Mesodermal cell (in vitro differentiated cells): Measurements from ENCODE around the gene PRPSAP1.

Experiments used
- H3K27ac ChIP-seq: 2 replicates; pipeline ENCODE4 v1.7.0; 2013; ENCODE audit warnings: mild to moderate bottlenecking, low read depth, low read length, moderate library complexity; ENCODE audit not compliant: severe bottlenecking
- H3K36me3 ChIP-seq: 2 replicates; pipeline ENCODE4 v1.7.1; 2013; ENCODE audit warnings: mild to moderate bottlenecking, low read length, moderate library complexity; ENCODE audit not compliant: control insufficient read depth, insufficient read depth
- H3K4me1 ChIP-seq: one replicate; pipeline ENCODE4 v1.7.1; 2013; ENCODE audit warnings: mild to moderate bottlenecking, low read length; ENCODE audit not compliant: insufficient read depth, control insufficient read depth, poor library complexity, severe bottlenecking
- H3K4me3 ChIP-seq: 2 replicates; pipeline ENCODE4 v1.7.0; 2013; ENCODE audit warnings: low read length, control low read depth, mild to moderate bottlenecking; ENCODE audit not compliant: insufficient read depth, poor library complexity, severe bottlenecking; ENCODE audit errors: extremely low read depth
- H3K9me3 ChIP-seq: 2 replicates; pipeline ENCODE4 v1.7.1; 2013; ENCODE audit warnings: mild to moderate bottlenecking, low read length, moderate library complexity; ENCODE audit not compliant: control insufficient read depth
- WGBS, 2 experiments: methylation state at CpG; one replicate each; pipeline ENCODE4 v1.1.5; 2013; ENCODE audit warnings: missing lambda C conversion rate in 2 of 2; ENCODE audit not compliant: insufficient coverage in 2 of 2; 5-methylcytosine and 5-hydroxymethylcytosine counted together

Gene PRPSAP1

GRCh38 chr17:76293106-76293505 lies 60.6 kb downstream of the PRPSAP1 start:
- H3K4me3 ChIP-seq: no peak overlapping the region
- H3K4me1 ChIP-seq: no peaks in the 10 kb centered on the region
- H3K9me3 ChIP-seq: no peaks in the 10 kb centered on the region
- no peak overlapping the region for H3K27ac ChIP-seq
- H3K36me3 ChIP-seq: peaks cover 19% of the 10 kb centered on the region
- WGBS, 2 experiments: 86 to 88% methylated on average over 7 of the region's 7 CpGs

DNA sequence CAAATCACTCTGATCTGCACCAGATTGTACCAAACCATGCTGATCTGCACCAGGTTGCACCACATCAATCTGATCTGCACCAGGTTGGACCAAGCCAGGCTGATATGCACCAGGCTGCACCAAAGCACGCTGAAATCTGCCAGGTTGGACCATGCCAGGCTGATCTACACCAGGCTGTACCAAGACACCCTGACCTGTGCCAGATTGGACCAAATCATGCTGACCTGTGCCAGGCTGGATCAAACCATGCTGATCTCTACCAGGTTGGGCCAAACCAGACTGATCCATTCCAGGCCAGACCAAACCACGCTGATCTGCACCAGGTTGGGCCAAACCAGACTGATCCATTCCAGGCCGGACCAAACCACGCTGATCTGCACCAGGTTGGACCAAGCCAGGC lies 61.1 kb downstream of the PRPSAP1 start:
- Histone ChIP-seq H3K27ac (no peak overlapping the region), H3K4me3 (no peak overlapping the region)
- 92 to 96% methylated on average over 4 of the region's 4 CpGs for WGBS, 2 experiments

GRCh38 chr17:76281573-76282371 lies 71.9 kb downstream of the PRPSAP1 start:
- H3K4me3 ChIP-seq: no peak overlapping the region

More for the DNA sequence above, 61.1 kb downstream of the PRPSAP1 start:
- no peaks in the 10 kb centered on the region for H3K9me3 ChIP-seq
- H3K36me3 ChIP-seq: peaks cover 19% of the 10 kb centered on the region
- H3K4me1 ChIP-seq: no peaks in the 10 kb centered on the region

DNA sequence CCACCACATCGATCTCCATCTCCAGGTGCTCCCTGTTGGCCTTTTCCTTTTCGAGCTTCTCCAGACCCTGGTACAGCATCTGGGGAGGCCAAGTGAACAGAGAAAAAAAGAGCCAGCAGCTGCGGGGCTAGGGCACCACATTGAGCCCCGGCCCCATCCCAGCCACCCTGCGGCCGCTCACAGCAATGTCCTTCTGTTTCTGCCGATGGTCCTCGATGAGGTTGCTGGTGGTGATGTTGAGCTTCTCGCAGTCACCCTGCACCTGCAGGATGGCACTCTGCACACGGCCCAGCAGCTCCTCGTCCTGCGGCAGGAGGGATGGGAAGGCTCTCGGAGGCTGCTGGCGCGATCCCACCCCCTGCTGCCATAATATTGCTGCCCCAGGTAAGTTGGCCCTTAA lies 73.1 kb downstream of the PRPSAP1 start:
- H3K4me3 ChIP-seq: no peak overlapping the region
- no peak overlapping the region for H3K27ac ChIP-seq
- H3K9me3 ChIP-seq: no peaks in the 10 kb centered on the region
- H3K36me3 ChIP-seq: no peaks in the 10 kb centered on the region
- H3K4me1 ChIP-seq: no peaks in the 10 kb centered on the region
- 90 to 91% methylated on average over 11 to 15 of the region's 15 CpGs for WGBS, 2 experiments

More at GRCh38 chr17:76281573-76282371, 71.9 kb downstream of the PRPSAP1 start:
- WGBS, 2 experiments: 93 to 96% methylated on average over 21 to 23 of the region's 23 CpGs
- Histone ChIP-seq H3K27ac (no peak overlapping the region), H3K4me1 (no peaks in the 10 kb centered on the region), H3K9me3 (no peaks in the 10 kb centered on the region), H3K36me3 (no peaks in the 10 kb centered on the region)

GRCh38 chr17:76279742-76280287 lies 73.9 kb downstream of the PRPSAP1 start:
- Histone ChIP-seq H3K27ac (no peak overlapping the region), H3K4me1 (no peaks in the 10 kb centered on the region), H3K36me3 (no peaks in the 10 kb centered on the region), H3K9me3 (no peaks in the 10 kb centered on the region), H3K4me3 (no peak overlapping the region)
- WGBS, 2 experiments: 77 to 86% methylated on average over 8 of the region's 15 CpGs

DNA sequence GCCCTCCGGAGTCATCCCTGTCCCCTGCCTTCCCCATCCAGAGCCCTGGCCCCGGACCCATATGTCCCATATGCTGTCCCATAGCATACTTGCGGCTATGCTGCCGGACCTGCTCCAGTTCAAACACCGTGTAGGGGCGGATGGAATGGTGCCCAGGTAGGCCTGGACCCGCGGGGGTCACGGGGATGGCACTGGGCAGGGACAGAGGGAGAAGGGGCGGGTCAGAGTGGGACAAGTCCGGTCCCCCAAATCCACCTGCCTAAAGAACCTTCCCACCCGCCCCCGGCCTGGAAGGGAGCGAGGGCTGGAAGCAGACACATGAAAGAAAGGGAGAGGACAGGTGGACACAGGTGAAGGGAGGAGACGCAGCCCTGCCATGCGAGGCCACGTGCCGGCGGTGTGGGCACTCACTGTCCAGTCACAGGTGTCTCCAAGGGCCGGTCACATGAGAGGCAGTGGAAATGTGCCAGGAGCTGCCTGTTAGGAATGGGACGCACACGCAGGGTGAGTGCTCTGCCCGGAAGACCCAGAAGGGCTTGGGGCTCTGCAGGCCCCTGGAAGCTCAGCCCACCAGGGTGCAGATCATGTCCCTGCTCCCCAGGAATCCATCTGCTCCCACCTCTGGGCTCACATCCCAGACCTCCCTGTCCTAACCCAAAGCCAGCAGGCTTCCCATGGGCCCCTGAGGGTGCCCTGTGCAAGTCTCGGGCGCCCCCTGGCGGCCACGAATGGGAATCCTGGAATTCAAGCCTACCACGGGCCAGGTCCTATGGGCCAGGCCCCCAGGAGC lies 74.6 kb downstream of the PRPSAP1 start:
- 67 to 69% methylated on average over 19 to 24 of the region's 28 CpGs for whole genome bisulfite sequencing, 2 experiments
- H3K4me3 ChIP-seq: no peak overlapping the region

GRCh38 chr17:76278268-76278908 lies 75.3 kb downstream of the PRPSAP1 start:
- no peak overlapping the region for H3K4me3 ChIP-seq
- H3K9me3 ChIP-seq: no peaks in the 10 kb centered on the region
- H3K27ac ChIP-seq: no peak overlapping the region
- no peaks in the 10 kb centered on the region for H3K36me3 ChIP-seq
- H3K4me1 ChIP-seq: no peaks in the 10 kb centered on the region
- 89 to 98% methylated on average over 13 of the region's 19 CpGs for WGBS, 2 experiments

More for the DNA sequence above, 74.6 kb downstream of the PRPSAP1 start:
- H3K4me1 ChIP-seq: no peaks in the 10 kb centered on the region
- no peaks in the 10 kb centered on the region for H3K9me3 ChIP-seq
- H3K27ac ChIP-seq: no peak overlapping the region
- H3K36me3 ChIP-seq: no peaks in the 10 kb centered on the region

DNA sequence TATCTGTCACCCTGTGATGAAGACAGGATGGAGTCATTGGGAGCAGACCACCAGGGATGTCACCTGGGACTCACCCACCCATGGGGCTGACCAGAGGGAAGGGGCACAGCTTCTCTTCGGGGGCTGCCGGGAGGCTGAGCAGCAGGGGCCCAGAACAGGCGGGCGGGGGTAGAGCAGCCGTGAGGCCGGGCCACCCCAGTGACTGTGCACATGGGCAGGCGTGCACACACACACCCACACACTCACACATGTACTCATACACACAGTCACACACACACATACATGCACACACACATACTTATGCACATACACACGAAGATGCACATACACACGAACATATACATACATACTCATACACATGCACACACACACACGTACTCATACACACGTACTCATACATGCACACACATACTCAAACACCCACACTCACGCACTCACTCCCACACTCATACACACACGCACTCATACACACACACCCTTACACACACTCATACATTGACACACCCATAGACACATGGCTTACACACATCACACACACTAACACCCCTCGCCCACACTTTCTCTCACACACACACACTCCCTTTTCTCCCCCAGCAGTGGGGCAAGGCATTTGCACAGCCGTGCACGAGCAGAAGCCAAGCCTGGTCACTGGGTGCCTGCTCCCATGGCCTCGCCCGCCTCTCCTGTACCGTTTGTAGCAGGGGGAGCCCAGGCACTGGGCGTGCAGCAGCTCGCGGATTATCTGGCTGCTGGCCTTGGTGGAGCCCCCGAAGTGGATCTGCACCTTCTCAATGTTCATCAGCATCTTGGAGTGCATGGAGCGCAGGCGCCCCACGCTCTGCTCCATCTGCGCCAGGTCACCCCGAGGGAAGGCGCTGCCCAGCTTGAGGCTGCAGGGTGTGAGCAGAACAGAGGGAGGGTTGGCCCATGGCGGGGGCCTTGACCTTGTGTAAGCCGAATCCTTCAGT lies 76.1 kb downstream of the PRPSAP1 start:
- H3K4me3 ChIP-seq: no peak overlapping the region
- WGBS, 2 experiments: 96% methylated on average over 27 to 31 of the region's 31 CpGs
- H3K9me3 ChIP-seq: no peaks in the 10 kb centered on the region
- no peaks in the 10 kb centered on the region for H3K4me1 ChIP-seq
- H3K27ac ChIP-seq: no peak overlapping the region
- no peaks in the 10 kb centered on the region for H3K36me3 ChIP-seq

DNA sequence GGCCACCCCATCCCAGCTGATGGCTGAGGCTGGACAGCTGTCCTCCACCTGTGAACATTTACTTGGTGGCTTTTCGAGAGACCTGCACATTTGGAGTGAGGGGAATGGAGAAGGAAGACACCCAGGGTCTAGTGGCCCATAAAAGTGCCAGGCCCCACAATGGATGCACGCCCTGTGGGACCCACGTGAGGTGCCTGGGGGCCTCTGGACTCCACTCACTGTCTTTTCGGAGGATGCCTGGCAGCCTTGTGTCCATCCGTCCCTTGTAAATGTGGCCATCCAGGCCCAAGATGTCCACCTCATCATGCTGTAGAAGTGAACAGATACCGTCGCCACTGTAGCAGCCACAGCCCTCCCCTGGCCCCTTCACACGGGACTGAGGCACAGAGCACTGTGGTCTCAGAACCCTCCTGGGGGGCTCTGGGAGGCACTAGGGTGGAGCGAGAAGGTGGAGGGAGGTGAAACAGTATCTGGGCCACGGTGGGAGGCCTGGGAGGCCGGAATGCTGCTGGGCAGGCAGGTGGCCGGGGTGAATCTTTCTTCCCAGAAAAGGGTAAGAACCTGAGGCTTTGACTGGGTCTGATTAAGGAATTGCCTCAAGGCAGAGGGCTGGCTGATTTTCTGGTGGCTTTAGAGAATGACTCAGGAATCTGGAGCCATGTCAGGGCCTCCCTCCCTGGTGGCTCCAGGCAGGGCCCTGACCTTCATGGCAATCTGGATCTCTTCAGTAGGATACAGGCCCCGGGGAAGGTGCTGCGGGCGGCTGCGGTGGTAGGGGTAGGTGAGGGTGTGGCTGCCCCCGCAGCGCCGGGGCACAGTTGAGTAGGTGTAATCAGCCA lies 77.0 kb downstream of the PRPSAP1 start:
- Histone ChIP-seq H3K4me1 (peaks cover 6% of the 10 kb centered on the region), H3K4me3 (no peak overlapping the region), H3K36me3 (no peaks in the 10 kb centered on the region), H3K9me3 (no peaks in the 10 kb centered on the region), H3K27ac (no peak overlapping the region)
- 92 to 94% methylated on average over 15 to 19 of the region's 19 CpGs for WGBS, 2 experiments
